ENCODE data around the gene GAS6.

Gene GAS6

GRCh38 chr13:113883314-113883811, 19.5 kb upstream of the GAS6 start:
- TF ChIP-seq Cebpa-rat (IDR thresholded peaks at IDR 0.05), result no peak
- no peak overlapping the region for H3K27ac ChIP-seq
- H3K27me3 ChIP-seq, result no peaks in the 10 kb centered on the region
- peaks cover 27 to 50% (median 39%) of the 10 kb centered on the region in 10 experiments for H3K4me1 ChIP-seq
- no peak overlapping the region for H3K4me3 ChIP-seq
- no peak overlapping the region for H3K9ac ChIP-seq
- no peak overlapping the region for H3K4me2 ChIP-seq
- H4K20me1 ChIP-seq, result no peaks in the 10 kb centered on the region
- peaks cover 0 to 11% (median 0%) of the 10 kb centered on the region in 11 experiments; a peak in 5 of 22 replicates for H3K9me3 ChIP-seq (replicated peaks in 1 of 11)
- no peaks in the 10 kb centered on the region for H3K36me3 ChIP-seq

DNA sequence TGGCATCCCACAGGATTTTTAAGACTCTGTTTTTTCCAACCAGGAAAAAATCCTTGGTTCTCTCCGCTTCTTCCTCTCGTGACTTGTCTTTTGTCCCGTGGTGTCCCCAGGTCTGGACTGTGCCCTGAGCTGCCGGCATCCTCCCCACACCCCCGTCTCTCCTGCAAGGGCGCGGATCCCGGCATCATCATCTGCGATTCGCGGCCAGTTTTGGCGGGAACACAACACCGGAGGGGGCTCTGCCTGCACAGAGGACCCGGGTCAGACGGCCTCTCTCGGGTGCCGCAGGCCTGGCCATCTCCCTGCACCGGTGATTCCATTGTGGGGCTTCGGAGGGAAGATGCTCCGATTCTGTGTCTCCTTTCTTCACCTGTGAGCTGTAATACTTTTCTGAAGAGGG, 18.8 kb upstream of the GAS6 start:
- H3K4me1 ChIP-seq, result peaks cover 23 to 50% (median 39%) of the 10 kb centered on the region in 10 experiments
- no peak overlapping the region for H3K4me3 ChIP-seq
- no peak overlapping the region for H3K9ac ChIP-seq
- H3K4me2 ChIP-seq, result peak overlapping the region in 9 of 11 experiments; percentile 66 to 90 (median 80); a peak in 18 of 22 replicates
- TF ChIP-seq Cebpa-rat (IDR thresholded peaks at IDR 0.05), result no peak
- H3K9me3 ChIP-seq (replicated peaks in 1 of 11), result peaks cover 0 to 11% (median 0%) of the 10 kb centered on the region in 11 experiments; a peak in 5 of 22 replicates
- no peaks in the 10 kb centered on the region for H4K20me1 ChIP-seq
- no peaks in the 10 kb centered on the region for H3K27me3 ChIP-seq
- no peak overlapping the region for H3K27ac ChIP-seq
- no peaks in the 10 kb centered on the region for H3K36me3 ChIP-seq

- Histone ChIP-seq H4K20me1 (no peaks in the 10 kb centered on the region), H3K9ac (no peak overlapping the region), H3K9me3 (replicated peaks in 1 of 11) (peaks cover 0 to 11% (median 0%) of the 10 kb centered on the region in 11 experiments; a peak in 5 of 22 replicates), H3K4me3 (no peak overlapping the region), H3K4me1 (peaks cover 22 to 50% (median 39%) of the 10 kb centered on the region in 10 experiments), H3K4me2 (peak overlapping the region; percentile 66 to 90 (median 80)), H3K36me3 (no peaks in the 10 kb centered on the region), H3K27me3 (no peaks in the 10 kb centered on the region), H3K27ac (peak overlapping the region in 5 of 11 experiments; percentile 35 to 68 (median 49); a peak in 6 of 22 replicates)
- no peak for TF ChIP-seq Cebpa-rat (IDR thresholded peaks at IDR 0.05)
Measured at GRCh38 chr13:113882267-113882630, 18.4 kb upstream of the GAS6 start.

- Histone ChIP-seq H3K4me1 (peaks cover 22 to 50% (median 39%) of the 10 kb centered on the region in 10 experiments), H3K36me3 (no peaks in the 10 kb centered on the region), H3K27ac (peak overlapping the region in 8 of 11 experiments; percentile 8 to 68 (median 46); a peak in 16 of 22 replicates), H3K27me3 (no peaks in the 10 kb centered on the region), H3K9me3 (replicated peaks in 1 of 11) (peaks cover 0 to 11% (median 0%) of the 10 kb centered on the region in 11 experiments; a peak in 5 of 22 replicates), H3K9ac (peak overlapping the region in 4 of 11 experiments; percentile 13 to 57 (median 40); a peak in 6 of 22 replicates), H3K4me3 (no peak overlapping the region), H3K4me2 (peak overlapping the region; percentile 66 to 90 (median 80)), H4K20me1 (no peaks in the 10 kb centered on the region)
- no peak for TF ChIP-seq Cebpa-rat (IDR thresholded peaks at IDR 0.05)
Measured at GRCh38 chr13:113881614-113882266, 17.9 kb upstream of the GAS6 start.

GRCh38 chr13:113880651-113881611, 17.1 kb upstream of the GAS6 start:
- H3K27me3 ChIP-seq, result no peaks in the 10 kb centered on the region
- peak overlapping the region in 8 of 11 experiments; percentile 13 to 68 (median 46); a peak in 16 of 22 replicates for H3K27ac ChIP-seq
- peak overlapping the region in 4 of 11 experiments; percentile 13 to 57 (median 40); a peak in 6 of 22 replicates for H3K9ac ChIP-seq
- peak overlapping the region in 1 of 10 experiments; percentile 5; a peak in 1 of 20 replicates for H3K4me3 ChIP-seq
- H3K36me3 ChIP-seq, result no peaks in the 10 kb centered on the region
- no peak for TF ChIP-seq Cebpa-rat (IDR thresholded peaks at IDR 0.05)
- peaks cover 22 to 50% (median 39%) of the 10 kb centered on the region in 10 experiments for H3K4me1 ChIP-seq
- H3K4me2 ChIP-seq, result peak overlapping the region; percentile 66 to 90 (median 80)
- peaks cover 0 to 14% (median 0%) of the 10 kb centered on the region in 11 experiments; a peak in 5 of 22 replicates for H3K9me3 ChIP-seq (replicated peaks in 1 of 11)
- no peaks in the 10 kb centered on the region for H4K20me1 ChIP-seq

DNA sequence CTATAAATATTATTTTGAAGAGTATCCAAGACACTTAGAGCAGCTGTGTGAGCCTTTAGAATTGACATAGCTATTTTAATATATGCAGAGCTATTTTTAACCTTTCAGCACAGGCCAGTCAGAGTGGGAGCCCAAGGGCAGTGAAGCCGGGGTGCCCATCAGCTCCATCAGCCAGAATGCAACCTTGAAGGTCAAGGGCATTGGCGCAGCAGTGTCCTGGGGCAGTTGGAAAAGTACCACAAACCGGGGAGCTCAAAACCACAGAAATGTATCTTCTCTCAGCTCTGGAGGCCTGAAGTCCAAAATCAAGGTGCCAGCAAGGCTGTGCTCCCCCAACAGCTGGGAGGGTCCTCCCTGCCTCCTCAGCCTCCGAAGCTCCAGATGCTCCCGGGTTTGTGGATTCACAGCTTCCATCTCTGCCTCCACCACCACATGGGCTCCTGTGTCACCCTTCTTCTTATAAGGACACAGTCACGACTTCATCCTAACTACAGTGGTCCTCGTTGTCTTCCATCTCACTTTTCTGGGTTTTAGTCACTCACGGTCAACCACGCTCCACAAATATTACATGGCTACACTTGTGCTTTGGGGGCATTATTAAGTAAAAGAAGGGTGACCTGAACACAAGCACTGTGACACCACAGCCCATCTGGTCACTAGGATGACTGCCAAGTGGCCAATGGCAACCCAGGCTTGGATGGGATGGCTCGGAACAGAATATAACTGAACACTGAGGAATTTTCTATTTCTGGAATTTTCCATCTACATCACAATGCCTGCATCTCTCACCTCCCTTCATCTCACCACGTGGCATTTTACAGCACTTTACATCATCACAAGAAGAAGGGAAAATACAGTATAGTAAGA, 15.9 kb upstream of the GAS6 start:
- Histone ChIP-seq H3K27ac (no peak overlapping the region), H3K27me3 (no peaks in the 10 kb centered on the region), H3K4me1 (peaks cover 22 to 58% (median 51%) of the 10 kb centered on the region in 10 experiments), H3K4me2 (peak overlapping the region in 8 of 11 experiments; percentile 13 to 90 (median 48); a peak in 14 of 22 replicates), H4K20me1 (no peaks in the 10 kb centered on the region), H3K4me3 (no peak overlapping the region), H3K36me3 (no peaks in the 10 kb centered on the region), H3K9ac (no peak overlapping the region), H3K9me3 (replicated peaks in 1 of 11) (peaks cover 0 to 16% (median 0%) of the 10 kb centered on the region in 11 experiments; a peak in 5 of 22 replicates)
- TF ChIP-seq Cebpa-rat (IDR thresholded peaks at IDR 0.05), result no peak

DNA sequence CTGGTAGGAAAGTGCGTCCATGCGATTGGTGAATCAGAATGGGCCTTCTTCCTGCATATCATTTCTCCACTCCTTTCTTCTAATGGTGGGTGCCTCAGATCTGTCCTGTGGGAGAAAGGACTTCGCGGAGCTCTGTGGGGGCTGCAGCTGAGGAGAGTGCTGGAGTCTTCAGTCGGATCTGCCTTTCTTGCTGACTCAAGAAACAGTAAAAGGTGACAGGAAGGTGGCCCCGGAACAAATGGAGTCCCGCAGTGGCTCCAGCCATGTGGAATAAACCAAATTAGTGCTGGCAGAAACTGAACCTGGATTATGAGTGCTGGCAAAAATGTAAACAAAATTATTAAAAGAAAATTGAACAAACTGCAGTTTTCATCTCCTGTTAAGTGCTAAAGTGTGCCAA, 15.1 kb upstream of the GAS6 start:
- Histone ChIP-seq H3K27me3 (peaks cover 0 to 3% (median 0%) of the 10 kb centered on the region in 11 experiments; a peak in 1 of 22 replicates), H3K4me1 (peaks cover 22 to 58% (median 51%) of the 10 kb centered on the region in 10 experiments), H3K27ac (no peak overlapping the region), H3K36me3 (no peaks in the 10 kb centered on the region), H3K9ac (no peak overlapping the region), H3K4me2 (peak overlapping the region in 9 of 11 experiments; percentile 13 to 90 (median 48); a peak in 14 of 22 replicates), H4K20me1 (no peaks in the 10 kb centered on the region), H3K9me3 (replicated peaks in 1 of 11) (peaks cover 0 to 21% (median 3%) of the 10 kb centered on the region in 11 experiments; a peak in 11 of 22 replicates), H3K4me3 (no peak overlapping the region)
- TF ChIP-seq Cebpa-rat (IDR thresholded peaks at IDR 0.05), result no peak
